Heart left ventricle (tissue), 16 donors: ENCODE results near the gene PTPRD. TPM values are rescaled to one million over a fixed set of nuclear protein-coding genes. Genes with fewer than 3 reads are reported as not detected.

Source experiments
- ATAC-seq, 4 donors: fragments of 200-7000 bp; cut with Tn5 transposase; one replicate each; pipeline ENCODE4 v1.9.1; 2020 to 2022; ENCODE audit warnings: moderate library complexity in 4 of 4, mild to moderate bottlenecking in 3 of 4, moderate number of reproducible peaks in 1 of 4
- DNase-seq, 5 donors: peaks; one replicate each; pipeline ENCODE4 v3.0.0-alpha.2; 2020
- H3K27ac ChIP-seq, 12 donors: fragments of 200-600 bp; sonication (generic) in 4 of 12; one replicate each; pipeline versions ENCODE4 v1.5.0 to v1.8.0; 2016 to 2022; ENCODE audit warnings: mild to moderate bottlenecking in 2 of 12
- H3K27me3 ChIP-seq, 9 donors: fragments of 200-600 bp; sonication (generic) in 2 of 9; one replicate each; pipeline versions ENCODE4 v1.5.1 to v1.8.0; 2016 to 2022; ENCODE audit warnings: mild to moderate bottlenecking in 3 of 9
- H3K36me3 ChIP-seq, 9 donors: fragments of 200-600 bp; sonication (generic) in 2 of 9; one replicate each; pipeline versions ENCODE4 v1.5.0 to v1.8.0; 2018 to 2022; ENCODE audit warnings: mild to moderate bottlenecking in 2 of 9
- H3K4me1 ChIP-seq, 12 donors: fragments of 200-600 bp; sonication (generic) in 4 of 12; one replicate each; pipeline versions ENCODE4 v1.5.0 to v1.8.0; 2016 to 2022; ENCODE audit warnings: mild to moderate bottlenecking in 3 of 12
- H3K4me3 ChIP-seq, 12 donors: fragments of 200-600 bp; sonication (generic) in 4 of 12; one replicate each; pipeline versions ENCODE4 v1.5.0 to v1.8.0; 2017 to 2022; ENCODE audit warnings: mild to moderate bottlenecking in 9 of 12, moderate library complexity in 4 of 12
- H3K9me3 ChIP-seq, 12 donors: fragments of 200-600 bp; sonication (generic) in 4 of 12; one replicate each; pipeline versions ENCODE4 v1.5.0 to v1.8.0; 2016 to 2022; ENCODE audit warnings: mild to moderate bottlenecking in 1 of 12
- CTCF ChIP-seq, 12 donors: fragments of 200-600 bp; sonication (generic) in 4 of 12; IDR thresholded peaks; one replicate each; pipeline versions ENCODE4 v1.5.0 to v1.8.0; 2018 to 2022; ENCODE audit warnings: antibody characterized with exemption in 12 of 12, mild to moderate bottlenecking in 5 of 12
- POLR2A ChIP-seq, 2 donors: fragments of 450-650 bp; IDR thresholded peaks; one replicate each; pipeline ENCODE4 v1.6.1; 2017; ENCODE audit warnings: antibody characterized with exemption in 2 of 2, mild to moderate bottlenecking in 2 of 2, moderate library complexity in 2 of 2
- WGBS, 4 donors: extraction: QIAGEN DNeasy Blood & Tissue Kit in 2 of 4; methylation state at CpG; one replicate each; pipeline versions ENCODE4 v1.1.5 to v1.1.7; 2013 to 2018; 5-methylcytosine and 5-hydroxymethylcytosine counted together
- intact Hi-C, 10 donors: fragments of 100-400 bp; cut with DNase I; formaldehyde crosslinking; loops; one replicate each; pipeline versions ENCODE4 v1.11.1 to v1.14.2; 2022
- polyA plus RNA-seq, 2 donors: library from polyadenylated mRNA; stranded (reverse); fragments of 200-250 nt; gene quantifications; one replicate each; pipeline ENCODE4 v1.2.3, GENCODE V29; 2013
- total RNA-seq, 9 donors: library from RNA; depleted of rRNA in 2 of 9; stranded (reverse); fragments of >200 nt in 2 of 9; fragmentation: NEBNext Ultra II Directional in 3 of 9; extraction: Animal tissue kit (Norgen Biotek cat#: 25700) in 3 of 9; gene quantifications; one replicate each; pipeline versions ENCODE4 v1.1.0 to v1.2.4, GENCODE V29; 2016 to 2023
- donor health status: ischemic (EF 13 %, LVEDD 7.1; RV severe dilation, severe dysfunction).
- donor health status: healthy with polysubstance abuse.
- donor health status: DM: no; HTN: yes; CAD: no.
- donor health status: DM: no; HTN: no; CAD: no.
- donor health status: ischemic (EF 25% LVEDD 6.9; RV normal size, moderate dysfunction).
- donor health status: ischemic (EF 25% LVEDD 5.7; RV mildly dilated, moderate dysfunction).
- donor health status: healthy.
- donor health status: DM: yes; HTN: yes; CAD: no.
- donor health status: ischemic (EF 35%, LVEDD 5.7; RV mildly dilated, moderate dysfunction).
- donor health status: nonischemic (EF 11% LVEDD 7.7; RV severe dilation, severe dysfunction).
- donor health status: DM: yes; HTN: yes; CAD: no.
- donor health status: PGD.
- donor health status: ischemic (EF 29% LVEDD 5.4; RV normal size, mild dysfunction).
- donor health status: nonischemic (EF 23%, LVEDD 6.1; RV moderate dilation, normal function).

The PTPRD gene
- total and polyA plus RNA-seq, 11 donors, result 1.4 to 25.3 (median 15.1) TPM

- Histone ChIP-seq H3K4me1 (no peaks in the 10 kb centered on the region), H3K27me3 (no peaks in the 10 kb centered on the region), H3K9me3 (peaks cover 0 to 2% (median 0%) of the 10 kb centered on the region in 12 donors), H3K4me3 (no peak overlapping the region), H3K27ac (no peak overlapping the region), H3K36me3 (no peaks in the 10 kb centered on the region)
- no peak for DNase-seq
- 72 to 81% (median 77%) methylated on average over 2 of the region's 2 CpGs for WGBS, 4 donors
- intact Hi-C loops, result no loop called here
- no peak for ATAC-seq
- TF ChIP-seq CTCF (IDR thresholded peaks at IDR 0.05), result no peak
- TF ChIP-seq POLR2A (IDR thresholded peaks at IDR 0.05), result no peak
Observed at GRCh38 chr9:9774471-9774870, 838.3 kb downstream of the PTPRD start.

GRCh38 chr9:9771314-9771713 lies 841.5 kb downstream of the PTPRD start:
- Histone ChIP-seq H3K27ac (no peak overlapping the region), H3K4me3 (no peak overlapping the region), H3K4me1 (no peaks in the 10 kb centered on the region), H3K27me3 (no peaks in the 10 kb centered on the region), H3K36me3 (no peaks in the 10 kb centered on the region), H3K9me3 (peaks cover 0 to 5% (median 0%) of the 10 kb centered on the region in 12 donors)
- TF ChIP-seq POLR2A (IDR thresholded peaks at IDR 0.05) (no peak), CTCF (IDR thresholded peaks at IDR 0.05) (no peak)
- ATAC-seq (no peak), DNase-seq (no peak)
- 74 to 80% (median 77%) methylated on average over 3 of the region's 3 CpGs for WGBS, 4 donors
- intact Hi-C loops, result no loop called here

GRCh38 chr9:9764821-9765220 lies 848.0 kb downstream of the PTPRD start:
- DNase-seq, result no peak
- intact Hi-C loops, result no loop called here
- Histone ChIP-seq H3K4me3 (no peak overlapping the region), H3K4me1 (no peaks in the 10 kb centered on the region), H3K36me3 (no peaks in the 10 kb centered on the region), H3K27me3 (no peaks in the 10 kb centered on the region), H3K27ac (no peak overlapping the region), H3K9me3 (peaks cover 0 to 16% (median 0%) of the 10 kb centered on the region in 12 donors)
- ATAC-seq, result no peak
- no peak for TF ChIP-seq POLR2A (IDR thresholded peaks at IDR 0.05)
- TF ChIP-seq CTCF (IDR thresholded peaks at IDR 0.05), result no peak
- 26 to 40% (median 30%) methylated on average over 2 of the region's 2 CpGs for WGBS, 4 donors

- 72 to 83% (median 81%) methylated on average over 4 of the region's 4 CpGs for WGBS, 4 donors
- no peak for DNase-seq
- H3K9me3 ChIP-seq, result peaks cover 0 to 5% (median 0%) of the 10 kb centered on the region in 12 donors
- no peaks in the 10 kb centered on the region for H3K4me1 ChIP-seq
- intact Hi-C loops, result loop anchor here in 1 of 10 donors (10.0 kb wide), 1 partner anchor 69 kb away; no protein-coding TSS in a partner anchor
- H3K4me3 ChIP-seq, result no peak overlapping the region
- H3K27me3 ChIP-seq, result no peaks in the 10 kb centered on the region
- H3K36me3 ChIP-seq, result no peaks in the 10 kb centered on the region
- H3K27ac ChIP-seq, result no peak overlapping the region
- TF ChIP-seq POLR2A (IDR thresholded peaks at IDR 0.05) (no peak), CTCF (IDR thresholded peaks at IDR 0.05) (no peak)
- ATAC-seq, result no peak
Observed at GRCh38 chr9:9754186-9754585, 858.6 kb downstream of the PTPRD start.
